HG02571 (cell line): Measurements from ENCODE around the gene PIGL.
A peak's percentile ranks its signal among the peaks of the same experiment; 100 is the strongest.
"Not testable (repeated sequence)": the region's sequence is repeated elsewhere in the genome, so short reads cannot be mapped to it uniquely, and the experiment has no call there.

ENCODE experiments used
- ATAC-seq: cut with Tn5 transposase; IDR thresholded peaks from one replicate; pipeline ENCODE4 v1.9.1; 2021; ENCODE audit warnings: mild to moderate bottlenecking, moderate library complexity; ENCODE audit not compliant: unreplicated experiment

The PIGL gene

DNA sequence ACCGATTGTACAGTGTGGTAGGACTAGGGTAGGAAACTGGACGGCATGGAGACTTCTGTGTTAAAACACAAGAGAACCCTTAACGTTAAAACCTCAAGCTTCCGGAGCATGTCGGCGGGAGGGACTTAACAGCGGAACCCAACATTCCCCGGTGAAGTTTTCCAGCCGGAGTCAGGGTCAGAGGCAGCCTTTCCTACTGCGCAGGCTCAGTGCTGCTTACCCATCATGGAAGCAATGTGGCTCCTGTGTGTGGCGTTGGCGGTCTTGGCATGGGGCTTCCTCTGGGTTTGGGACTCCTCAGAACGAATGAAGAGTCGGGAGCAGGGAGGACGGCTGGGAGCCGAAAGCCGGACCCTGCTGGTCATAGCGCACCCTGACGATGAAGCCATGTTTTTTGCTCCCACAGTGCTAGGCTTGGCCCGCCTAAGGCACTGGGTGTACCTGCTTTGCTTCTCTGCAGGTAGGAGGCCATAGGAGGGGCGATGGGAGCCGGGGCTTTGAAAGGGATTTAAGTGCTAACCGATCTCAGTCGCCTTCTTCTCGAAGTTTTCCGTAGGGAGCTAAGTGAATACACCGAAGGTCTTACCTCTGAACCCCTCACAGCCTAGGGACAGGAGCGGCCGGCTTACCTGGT lies at the start of gene PIGL:
Gene PIGL, plus strand, starts transcription at position 209 of the 634 bp plus-strand sequence. Its CDS starts 17 bp downstream, at position 226.
- ATAC-seq: no peak

DNA sequence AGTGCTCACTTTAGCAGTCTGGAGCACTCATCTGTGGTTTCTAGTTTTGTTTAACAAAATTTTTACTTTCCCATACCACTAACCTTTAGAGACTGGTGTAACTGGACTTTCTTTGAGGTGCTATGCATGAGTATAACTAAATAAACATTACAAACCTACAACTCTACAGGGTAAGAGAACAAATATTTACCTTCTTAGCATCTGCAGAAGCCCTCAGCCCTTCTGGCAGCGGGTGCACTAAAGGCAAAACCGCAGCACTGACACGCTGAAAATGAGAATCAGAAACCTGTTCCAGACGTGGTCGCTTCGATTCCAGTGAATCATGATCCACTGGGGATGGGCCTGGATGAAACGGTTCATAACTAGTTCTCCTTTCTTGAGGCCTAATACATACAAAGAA lies 45.4 kb upstream of the PIGL start:
- ATAC-seq: no peak

- ATAC-seq: no peak
These were observed 38.2 kb upstream of the PIGL start for GRCh38 chr17:16178836-16179235.

DNA sequence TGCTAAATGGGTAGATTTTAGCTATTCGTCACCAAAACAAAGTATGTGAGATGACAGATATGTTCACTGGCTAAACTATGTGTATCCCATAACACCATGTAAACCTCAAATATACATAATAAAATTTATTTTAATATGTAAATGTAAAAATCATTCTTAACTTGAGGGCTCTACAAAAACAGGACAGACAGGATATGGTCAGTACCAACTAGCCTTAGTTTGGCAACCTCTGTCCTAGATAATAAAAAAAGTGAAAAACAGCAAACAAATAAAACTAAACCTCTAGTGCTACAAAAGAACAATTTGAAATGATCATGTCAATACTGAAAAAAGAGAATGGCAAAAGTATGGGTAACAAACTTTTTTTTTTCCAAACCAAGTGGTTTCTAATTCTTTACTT lies 35.4 kb upstream of the PIGL start:
- no peak for ATAC-seq

DNA sequence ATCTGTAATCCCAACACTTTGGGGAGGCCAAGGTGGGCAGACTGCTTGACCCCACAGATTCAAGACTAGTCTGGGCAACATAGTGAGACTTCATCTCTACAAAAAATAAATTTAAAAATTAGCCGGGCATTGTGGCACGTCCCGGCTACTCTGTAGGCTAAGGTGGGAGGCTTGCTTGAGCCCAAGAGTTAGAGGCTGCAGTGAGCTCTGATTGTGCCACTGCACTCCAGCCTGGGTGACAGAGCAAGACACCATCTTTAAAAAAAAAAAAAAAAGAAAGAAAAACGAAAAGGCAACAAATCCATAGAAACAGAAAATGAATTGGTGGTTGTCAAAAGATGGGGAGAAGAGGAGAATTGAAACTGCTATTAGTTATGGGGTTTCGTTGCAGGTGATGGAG lies 29.4 kb upstream of the PIGL start:
- ATAC-seq: no peak

DNA sequence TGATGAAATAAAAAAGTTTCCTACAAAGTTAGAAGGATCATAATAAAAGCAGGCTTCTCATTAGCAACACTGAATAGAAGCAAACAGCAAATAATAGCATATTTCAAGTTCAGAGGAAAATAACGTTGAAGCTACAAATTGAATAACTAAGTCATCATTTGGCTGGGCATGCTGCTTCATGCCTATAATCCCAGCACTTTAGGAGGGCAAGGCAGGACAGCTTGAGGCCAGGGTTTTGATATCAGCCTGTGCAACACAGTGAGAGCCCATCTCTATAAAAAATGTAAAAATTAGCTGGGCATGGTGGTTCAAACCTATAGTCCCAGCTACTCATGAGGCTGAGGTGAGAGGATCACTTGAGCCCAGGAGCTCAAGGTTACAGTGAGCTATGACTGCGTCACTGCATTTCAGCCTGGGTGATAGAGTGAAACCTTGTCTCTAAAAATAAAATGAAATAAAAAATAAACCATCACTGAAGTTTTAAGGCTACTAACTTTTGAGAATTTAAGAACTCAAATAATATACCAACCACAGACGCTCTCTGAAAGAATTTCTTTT lies 27.1 kb upstream of the PIGL start:
- no peak for ATAC-seq

GRCh38 chr17:16190703-16191360 lies 26.2 kb upstream of the PIGL start:
- no peak for ATAC-seq

DNA sequence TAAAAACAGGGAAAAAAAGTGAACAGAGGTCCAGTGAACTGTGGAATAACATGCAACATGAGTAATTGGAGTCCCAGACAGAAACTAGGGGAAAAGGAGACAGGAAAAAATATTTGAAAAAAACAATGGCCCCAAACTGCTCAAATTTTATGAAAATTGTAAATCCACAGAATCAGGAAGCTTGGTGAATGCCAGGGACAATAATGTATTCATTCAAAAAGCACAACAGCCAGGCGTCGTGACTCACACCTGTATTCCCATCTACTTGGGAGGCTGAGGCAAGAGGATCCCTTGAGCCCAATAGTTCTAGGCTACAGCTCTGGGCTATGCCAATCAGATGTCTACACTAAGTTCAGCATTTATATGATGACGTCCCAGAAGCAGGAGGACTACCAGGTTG lies 25.4 kb upstream of the PIGL start:
- no peak for ATAC-seq

DNA sequence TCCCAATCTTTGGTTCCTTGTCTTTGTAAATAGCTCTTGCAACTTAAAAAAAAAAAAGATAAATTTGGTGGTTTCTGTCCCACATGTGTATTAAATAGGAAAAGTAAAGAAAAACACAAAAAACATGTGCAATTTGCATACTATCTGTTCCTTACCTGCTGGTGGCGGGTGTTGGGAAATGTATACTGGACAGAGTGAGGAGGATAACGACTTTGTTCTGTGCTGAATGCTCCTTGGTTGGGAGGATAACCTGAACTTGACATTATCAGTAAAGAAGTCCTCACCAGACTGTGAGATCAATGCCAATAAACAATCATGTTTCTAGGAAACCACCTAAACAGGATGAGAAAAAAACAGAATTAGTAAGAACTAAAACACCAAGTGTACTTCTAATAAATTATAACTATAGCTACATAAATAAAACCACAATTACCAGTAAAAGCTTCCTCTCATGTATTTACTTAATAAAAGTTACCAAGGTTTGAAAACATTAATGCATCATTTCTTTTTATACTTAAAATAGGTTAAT lies 22.6 kb upstream of the PIGL start:
- ATAC-seq: not testable (repeated sequence)

DNA sequence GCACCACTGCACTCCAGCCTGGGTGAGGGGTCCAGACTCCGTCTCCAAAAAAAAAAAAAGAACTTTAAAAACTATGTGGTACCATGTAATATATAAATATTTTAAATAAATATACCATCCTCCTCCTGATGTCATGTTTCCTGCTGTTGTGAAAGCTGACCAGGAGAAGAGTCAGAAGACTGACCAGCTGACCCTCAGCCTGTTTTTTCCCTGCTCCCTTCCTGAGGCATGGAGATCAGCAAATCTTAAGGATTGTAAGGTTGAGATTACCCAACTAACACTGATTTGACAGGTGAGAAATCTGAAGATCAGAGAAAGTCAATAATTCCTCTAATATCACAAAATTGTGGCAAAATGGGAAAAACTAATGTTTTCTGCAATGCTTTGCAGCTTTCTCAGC lies 19.7 kb upstream of the PIGL start:
- ATAC-seq: no peak

GRCh38 chr17:16199093-16199492 lies 17.9 kb upstream of the PIGL start:
- ATAC-seq: no peak

- ATAC-seq: not testable (repeated sequence)
These were observed 15.3 kb upstream of the PIGL start for GRCh38 chr17:16201693-16202131.

- not testable (repeated sequence) for ATAC-seq
These were observed 14.2 kb upstream of the PIGL start for GRCh38 chr17:16202554-16203500.

DNA sequence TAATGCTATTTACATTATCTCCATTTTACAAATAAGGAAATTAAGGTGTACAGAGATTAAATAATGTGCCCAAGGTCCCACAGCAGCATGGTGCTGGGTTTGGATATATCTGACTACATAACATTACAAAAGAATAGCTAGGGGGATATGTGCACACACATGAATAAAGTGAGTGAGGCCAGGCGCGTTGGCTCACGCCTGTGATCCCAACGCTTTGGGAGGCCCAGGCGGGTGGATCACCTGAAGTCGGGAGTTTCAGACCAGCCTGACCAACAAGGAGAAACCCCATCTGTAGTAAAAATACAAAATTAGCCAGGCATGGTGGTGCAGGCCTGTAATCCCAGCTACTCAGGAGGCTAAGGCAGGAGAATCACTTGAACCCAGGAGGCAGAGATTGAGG lies 12.2 kb upstream of the PIGL start:
- not testable (repeated sequence) for ATAC-seq

- no peak for ATAC-seq
These were observed 5.4 kb upstream of the PIGL start for GRCh38 chr17:16211590-16211989.

GRCh38 chr17:16212793-16213192 lies 4.2 kb upstream of the PIGL start:
- ATAC-seq: no peak

GRCh38 chr17:16214190-16215001 lies 2.6 kb upstream of the PIGL start:
- no peak for ATAC-seq

- peak; percentile 40 for ATAC-seq
These were observed 2.1 kb upstream of the PIGL start for GRCh38 chr17:16215002-16215272.

GRCh38 chr17:16215273-16215964 lies 1.6 kb upstream of the PIGL start, which contains the start of gene NCOR1:
TSS of gene NCOR1 (minus strand) at chr17:16215534. CDS start at chr17:16194569, 20,965 bp downstream.
- ATAC-seq: peak; percentile 61

DNA sequence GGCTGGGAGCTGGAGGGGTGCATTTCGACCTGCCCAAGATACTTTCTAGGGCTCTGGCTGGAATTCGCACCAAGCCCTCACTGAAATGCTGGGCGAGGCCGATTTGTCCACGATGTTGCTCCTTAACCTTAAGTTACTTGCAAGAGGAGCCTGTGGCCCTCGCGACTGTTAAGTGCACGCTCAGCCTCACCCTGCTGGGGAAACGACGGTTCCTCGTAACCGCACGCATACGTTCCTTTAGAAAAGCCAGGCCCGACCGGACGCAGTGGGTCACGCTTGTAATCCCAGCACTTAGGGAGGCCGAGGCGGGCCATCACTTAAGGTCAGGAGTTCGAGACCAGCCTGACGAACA lies 1.1 kb upstream of the PIGL start:
- ATAC-seq: no peak
